GM04503 (cell line): ENCODE measurements around the gene PDZD2.
"Not testable (repeated sequence)": the region's sequence is repeated elsewhere in the genome, so short reads cannot be mapped to it uniquely, and the experiment has no call there.

Experiments
- DNase-seq: peaks from one replicate; pipeline ENCODE4 v3.0.0-alpha.2; 2012; ENCODE audit warnings: low read depth

Gene PDZD2

GRCh38 chr5:31691408-31691807, 52.5 kb downstream of the PDZD2 start:
- not testable (repeated sequence) for DNase-seq

GRCh38 chr5:31692561-31693221, 53.8 kb downstream of the PDZD2 start:
- DNase-seq: no peak

GRCh38 chr5:31698673-31699072, 59.7 kb downstream of the PDZD2 start:
- DNase-seq: no peak

- DNase-seq: no peak
Observed at GRCh38 chr5:31701642-31702299, 62.8 kb downstream of the PDZD2 start.

GRCh38 chr5:31702712-31703111, 63.8 kb downstream of the PDZD2 start:
- no peak for DNase-seq

- no peak for DNase-seq
Observed at GRCh38 chr5:31703757-31704156, 64.8 kb downstream of the PDZD2 start.

- DNase-seq: no peak
Observed at GRCh38 chr5:31706186-31706585, 67.3 kb downstream of the PDZD2 start.

GRCh38 chr5:31707329-31707728, 68.4 kb downstream of the PDZD2 start:
- DNase-seq: no peak

- no peak for DNase-seq
Observed at GRCh38 chr5:31708089-31708488, 69.2 kb downstream of the PDZD2 start.

GRCh38 chr5:31711363-31711762, 72.4 kb downstream of the PDZD2 start:
- DNase-seq: no peak

GRCh38 chr5:31711935-31712592, 73.1 kb downstream of the PDZD2 start:
- DNase-seq: no peak

- no peak for DNase-seq
Observed at GRCh38 chr5:31717561-31717960, 78.6 kb downstream of the PDZD2 start.

- no peak for DNase-seq
Observed at GRCh38 chr5:31720004-31720403, 81.1 kb downstream of the PDZD2 start.

GRCh38 chr5:31720811-31721345, 81.9 kb downstream of the PDZD2 start:
- no peak for DNase-seq

GRCh38 chr5:31722111-31722510, 83.2 kb downstream of the PDZD2 start:
- DNase-seq: no peak

GRCh38 chr5:31725996-31726395, 87.1 kb downstream of the PDZD2 start:
- DNase-seq: no peak

GRCh38 chr5:31726952-31727351, 88.0 kb downstream of the PDZD2 start:
- no peak for DNase-seq

- DNase-seq: no peak
Observed at GRCh38 chr5:31728039-31728438, 89.1 kb downstream of the PDZD2 start.

GRCh38 chr5:31728806-31729205, 89.9 kb downstream of the PDZD2 start:
- DNase-seq: not testable (repeated sequence)

- no peak for DNase-seq
Observed at GRCh38 chr5:31730139-31730538, 91.2 kb downstream of the PDZD2 start.

- no peak for DNase-seq
Observed at GRCh38 chr5:31731016-31731415, 92.1 kb downstream of the PDZD2 start.

- DNase-seq: no peak
Observed at GRCh38 chr5:31731710-31732301, 92.9 kb downstream of the PDZD2 start.

GRCh38 chr5:31732821-31733220, 93.9 kb downstream of the PDZD2 start:
- DNase-seq: not testable (repeated sequence)
